Mammary epithelial cell (primary cell): ENCODE data around the gene PLPPR1.

Experiments used
- CTCF ChIP-seq, 2 donors: IDR thresholded peaks in 1 of 2; conservative IDR thresholded peaks in 1 of 2; 2 replicates each; pipeline ENCODE4 v1.5.1; 2011 to 2012; ENCODE audit warnings: inconsistent platforms in 2 of 2, low read length in 2 of 2, mild to moderate bottlenecking in 2 of 2, control low read depth in 1 of 2, low read depth in 1 of 2; ENCODE audit not compliant: insufficient read depth in 1 of 2; ENCODE audit errors: extremely low read depth in 1 of 2
- EZH2 ChIP-seq: IDR thresholded peaks from 2 replicates; pipeline ENCODE4 v1.6.1; 2012; ENCODE audit warnings: low read length, inconsistent platforms, borderline replicate concordance

GRCh38 chr9:101332362-101332761 lies 303.8 kb downstream of the PLPPR1 start:
- TF ChIP-seq CTCF (conservative IDR thresholded peaks at IDR 0.05 in 1 of 2, IDR thresholded peaks at IDR 0.05 in 1 of 2; ENCODE audit: extremely low read depth in 1 of 2, insufficient read depth in 1 of 2, low read depth in 1 of 2, low read length in 2 of 2) (no peak), EZH2 (no peak)
